Peyer's patch (tissue), 4 donors: ENCODE data around the gene CLEC4C. TPM values are rescaled to one million over a fixed set of nuclear protein-coding genes. Genes with fewer than 3 reads are reported as not detected.
"Not testable (repeated sequence)": the region's sequence is repeated elsewhere in the genome, so short reads cannot be mapped to it uniquely, and the experiment has no call there.

Experiments used
- DNase-seq, 3 donors: peaks; one replicate each; pipeline ENCODE4 v3.0.0-alpha.2; 2017 to 2019
- H3K27ac ChIP-seq, 4 donors: fragments of 200-600 bp; sonication (generic); one replicate each; pipeline ENCODE4 v1.5.1; 2016 to 2019
- H3K27me3 ChIP-seq, 2 donors: fragments of 200-600 bp; sonication (generic); one replicate each; pipeline ENCODE4 v1.5.1; 2019
- H3K36me3 ChIP-seq, 3 donors: fragments of 200-600 bp; sonication (generic); one replicate each; pipeline ENCODE4 v1.5.1; 2016 to 2019
- H3K4me1 ChIP-seq, 4 donors: fragments of 200-600 bp; sonication (generic); one replicate each; pipeline ENCODE4 v1.5.1; 2016 to 2019
- H3K4me3 ChIP-seq, 4 donors: fragments of 200-600 bp; sonication (generic); 1 replicate in 3 of 4; 2 replicates in 1 of 4; pipeline ENCODE4 v1.5.1; 2016 to 2019; ENCODE audit warnings: mild to moderate bottlenecking in 1 of 4
- H3K9me3 ChIP-seq, 4 donors: fragments of 200-600 bp; sonication (generic); one replicate each; pipeline ENCODE4 v1.5.1; 2016 to 2019; ENCODE audit warnings: mild to moderate bottlenecking in 1 of 4
- POLR2A ChIP-seq, 2 donors: fragments of 450-650 bp; IDR thresholded peaks; one replicate each; pipeline ENCODE4 v1.5.1; 2017; ENCODE audit warnings: antibody characterized with exemption in 2 of 2, mild to moderate bottlenecking in 2 of 2, moderate library complexity in 2 of 2
- total RNA-seq, 4 donors: library from RNA; depleted of rRNA; stranded (reverse); fragments of >200 nt; gene quantifications; one replicate each; pipeline ENCODE4 v1.1.0, GENCODE V29; 2016
- TF ChIP-seq, protein P1 (sequence below), 6 experiments: fragments of 450-650 bp in 4 of 6; fragments of 200-600 bp in 2 of 6; sonication (generic) in 1 of 6; IDR thresholded peaks; one replicate each; pipeline ENCODE4 v1.5.1; 2017 to 2019; ENCODE audit warnings: antibody characterized with exemption in 6 of 6, mild to moderate bottlenecking in 3 of 6, moderate library complexity in 1 of 6

CLEC4C gene
- total RNA-seq, 4 donors from 2014 or later, result not detected

DNA sequence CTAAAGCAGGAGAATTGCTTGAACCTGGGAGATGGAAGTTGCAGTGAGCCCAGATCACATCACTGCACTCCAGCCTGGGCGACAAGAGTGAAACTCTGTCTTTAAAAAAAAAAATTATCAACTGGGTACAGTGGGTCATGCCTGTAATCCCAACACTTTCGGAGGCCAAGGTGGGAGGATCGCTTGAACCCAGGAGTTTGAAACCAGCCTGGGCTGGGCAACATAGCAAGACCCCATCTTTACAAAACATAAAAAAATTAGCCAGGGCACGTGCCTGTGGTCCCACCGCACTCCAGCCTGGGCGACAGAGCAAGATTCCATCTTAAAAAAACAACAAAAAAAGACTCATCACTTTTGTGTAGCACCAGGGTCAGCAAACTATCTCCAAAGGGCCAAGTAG is 34.9 kb upstream of the CLEC4C start:
- no peaks in the 10 kb centered on the region for H3K9me3 ChIP-seq
- no peaks in the 10 kb centered on the region for H3K4me1 ChIP-seq
- H3K36me3 ChIP-seq, result no peaks in the 10 kb centered on the region
- H3K4me3 ChIP-seq, result no peak overlapping the region
- H3K27ac ChIP-seq, result no peak overlapping the region
- H3K27me3 ChIP-seq, result no peaks in the 10 kb centered on the region
- DNase-seq, result no peak
- no peak for TF ChIP-seq POLR2A (IDR thresholded peaks at IDR 0.05)
- TF ChIP-seq, protein P1, sequence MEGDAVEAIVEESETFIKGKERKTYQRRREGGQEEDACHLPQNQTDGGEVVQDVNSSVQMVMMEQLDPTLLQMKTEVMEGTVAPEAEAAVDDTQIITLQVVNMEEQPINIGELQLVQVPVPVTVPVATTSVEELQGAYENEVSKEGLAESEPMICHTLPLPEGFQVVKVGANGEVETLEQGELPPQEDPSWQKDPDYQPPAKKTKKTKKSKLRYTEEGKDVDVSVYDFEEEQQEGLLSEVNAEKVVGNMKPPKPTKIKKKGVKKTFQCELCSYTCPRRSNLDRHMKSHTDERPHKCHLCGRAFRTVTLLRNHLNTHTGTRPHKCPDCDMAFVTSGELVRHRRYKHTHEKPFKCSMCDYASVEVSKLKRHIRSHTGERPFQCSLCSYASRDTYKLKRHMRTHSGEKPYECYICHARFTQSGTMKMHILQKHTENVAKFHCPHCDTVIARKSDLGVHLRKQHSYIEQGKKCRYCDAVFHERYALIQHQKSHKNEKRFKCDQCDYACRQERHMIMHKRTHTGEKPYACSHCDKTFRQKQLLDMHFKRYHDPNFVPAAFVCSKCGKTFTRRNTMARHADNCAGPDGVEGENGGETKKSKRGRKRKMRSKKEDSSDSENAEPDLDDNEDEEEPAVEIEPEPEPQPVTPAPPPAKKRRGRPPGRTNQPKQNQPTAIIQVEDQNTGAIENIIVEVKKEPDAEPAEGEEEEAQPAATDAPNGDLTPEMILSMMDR (IDR thresholded peaks at IDR 0.05), result no peak

GRCh38 chr12:7781274-7781673 is 34.1 kb upstream of the CLEC4C start:
- H3K4me1 ChIP-seq, result no peaks in the 10 kb centered on the region
- no peak for DNase-seq
- no peaks in the 10 kb centered on the region for H3K9me3 ChIP-seq
- no peak overlapping the region for H3K4me3 ChIP-seq
- no peaks in the 10 kb centered on the region for H3K27me3 ChIP-seq
- TF ChIP-seq, protein P1 (IDR thresholded peaks at IDR 0.05), result no peak
- no peak for TF ChIP-seq POLR2A (IDR thresholded peaks at IDR 0.05)
- H3K36me3 ChIP-seq, result no peaks in the 10 kb centered on the region
- H3K27ac ChIP-seq, result no peak overlapping the region

DNA sequence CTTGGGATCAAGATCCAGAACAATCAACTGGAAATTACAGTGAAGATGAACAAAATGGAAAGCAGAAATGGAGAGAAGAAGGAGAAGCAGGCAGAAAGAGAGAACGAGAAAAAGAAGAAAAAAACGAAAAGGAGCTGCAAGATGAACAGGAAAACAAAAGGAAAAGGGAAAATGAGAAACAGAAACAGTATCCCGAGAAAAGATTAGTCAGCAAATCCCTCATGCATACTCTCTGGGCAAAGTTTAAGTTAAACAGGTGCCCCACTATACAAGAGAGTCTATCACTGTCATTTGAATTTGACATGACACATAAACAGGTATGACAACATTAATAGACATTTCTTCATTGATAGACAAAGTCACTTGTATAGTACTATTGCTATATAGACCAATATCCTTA is 22.8 kb upstream of the CLEC4C start:
- Histone ChIP-seq H3K4me3 (no peak overlapping the region), H3K4me1 (no peaks in the 10 kb centered on the region), H3K36me3 (no peaks in the 10 kb centered on the region), H3K27me3 (no peaks in the 10 kb centered on the region), H3K27ac (no peak overlapping the region), H3K9me3 (no peaks in the 10 kb centered on the region)
- no peak for TF ChIP-seq POLR2A (IDR thresholded peaks at IDR 0.05)
- TF ChIP-seq, protein P1 (IDR thresholded peaks at IDR 0.05), result no peak
- no peak for DNase-seq

DNA sequence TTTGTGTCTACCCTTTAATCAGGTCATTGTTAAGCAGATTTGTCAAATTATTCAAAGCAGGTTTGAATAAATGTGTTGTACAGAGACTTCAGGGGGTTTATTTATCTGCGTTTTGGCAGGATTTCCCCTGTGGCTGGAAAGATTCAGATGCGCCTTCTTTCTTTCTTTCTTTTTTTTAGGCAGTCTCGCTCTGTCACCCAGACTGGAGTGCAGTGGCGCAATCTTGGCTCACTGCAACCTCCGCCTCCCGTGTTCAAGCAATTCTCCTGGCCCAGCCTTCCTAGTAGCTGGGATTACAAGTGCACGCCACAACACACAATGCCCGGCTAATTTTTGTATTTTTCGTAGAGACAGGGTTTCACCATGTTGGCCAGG is 11.6 kb upstream of the CLEC4C start:
- Histone ChIP-seq H3K4me1 (no peaks in the 10 kb centered on the region), H3K27me3 (no peaks in the 10 kb centered on the region), H3K27ac (no peak overlapping the region), H3K9me3 (no peaks in the 10 kb centered on the region), H3K4me3 (no peak overlapping the region), H3K36me3 (no peaks in the 10 kb centered on the region)
- TF ChIP-seq POLR2A (IDR thresholded peaks at IDR 0.05), result no peak
- TF ChIP-seq, protein P1 (IDR thresholded peaks at IDR 0.05), result no peak
- no peak for DNase-seq

DNA sequence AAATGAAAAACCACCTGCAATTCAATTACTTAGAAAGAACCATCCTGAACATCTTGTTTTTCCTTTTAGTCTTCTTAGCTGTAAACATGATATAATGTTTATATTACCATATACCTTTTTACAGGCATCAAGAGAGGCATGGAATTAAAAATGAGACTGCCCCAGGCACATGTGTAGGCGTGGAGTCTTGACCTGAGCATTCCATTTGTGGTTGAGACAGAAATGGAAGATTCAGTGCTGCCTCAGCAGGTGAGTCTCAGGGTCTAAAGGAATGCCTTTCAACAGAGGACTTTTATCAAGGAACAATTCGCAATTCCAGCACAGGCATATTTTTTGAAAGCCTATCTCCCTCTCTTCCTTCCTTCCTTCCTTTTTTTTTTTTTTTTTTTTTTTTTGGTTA is 9.8 kb upstream of the CLEC4C start:
- no peak for DNase-seq
- Histone ChIP-seq H3K27ac (no peak overlapping the region), H3K27me3 (no peaks in the 10 kb centered on the region), H3K9me3 (no peaks in the 10 kb centered on the region), H3K4me1 (no peaks in the 10 kb centered on the region), H3K4me3 (no peak overlapping the region), H3K36me3 (no peaks in the 10 kb centered on the region)
- TF ChIP-seq, protein P1 (IDR thresholded peaks at IDR 0.05), result no peak
- TF ChIP-seq POLR2A (IDR thresholded peaks at IDR 0.05), result no peak

- not testable (repeated sequence) for H3K4me3 ChIP-seq, H3K36me3 ChIP-seq, H3K27me3 ChIP-seq, H3K9me3 ChIP-seq, DNase-seq, H3K4me1 ChIP-seq, H3K27ac ChIP-seq
These were observed 8.5 kb upstream of the CLEC4C start for GRCh38 chr12:7755668-7756067.

DNA sequence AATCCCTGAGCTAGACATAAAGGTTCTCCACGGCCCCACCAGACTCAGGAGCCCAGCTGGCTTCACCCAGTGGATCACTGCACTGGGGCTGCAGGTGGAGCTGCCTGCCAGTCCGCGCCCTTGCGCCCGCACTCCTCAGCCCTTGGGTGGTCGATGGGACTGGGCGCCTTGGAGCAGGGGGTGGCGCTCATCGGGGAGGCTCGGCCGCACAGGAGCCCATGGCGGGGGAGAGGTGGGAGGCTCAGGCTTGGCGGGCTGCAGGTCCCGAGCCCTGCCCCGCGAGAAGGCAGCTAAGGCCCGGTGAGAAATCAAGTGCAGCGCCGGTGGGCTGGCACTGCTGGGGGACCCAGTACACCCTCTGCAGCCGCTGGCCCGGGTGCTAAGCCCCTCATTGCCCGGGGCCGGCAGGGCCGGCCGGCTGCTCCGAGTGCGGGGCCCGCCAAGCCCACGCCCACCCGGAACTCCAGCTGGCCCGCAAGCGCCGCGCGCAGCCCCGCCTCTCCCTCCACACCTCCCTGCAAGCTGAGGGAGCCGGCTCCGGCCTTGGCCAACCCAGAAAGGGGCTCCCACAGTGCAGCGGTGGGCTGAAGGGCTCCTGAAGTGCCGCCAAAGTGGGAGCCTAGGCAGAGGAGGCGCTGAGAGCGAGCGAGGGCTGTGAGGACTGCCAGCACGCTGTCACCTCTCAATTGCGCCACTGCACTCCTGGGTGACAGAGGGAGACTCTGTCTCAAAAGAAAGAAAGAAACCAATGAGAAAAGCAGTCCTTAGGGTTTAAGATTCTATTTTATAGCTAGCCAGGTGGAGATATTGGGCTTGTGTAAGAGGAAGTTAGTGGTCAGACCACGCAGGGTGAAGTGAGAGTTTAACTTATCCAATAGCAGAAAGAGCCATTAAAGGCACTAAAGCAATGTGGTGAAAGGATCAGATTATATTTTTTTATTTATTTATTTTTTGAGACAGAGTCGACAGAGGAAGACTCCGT is 5.1 kb upstream of the CLEC4C start:
- H3K36me3 ChIP-seq, H3K4me3 ChIP-seq, DNase-seq, H3K27ac ChIP-seq, H3K9me3 ChIP-seq, H3K27me3 ChIP-seq, H3K4me1 ChIP-seq: not testable (repeated sequence)
